CD4-positive, alpha-beta T cell treated with Interleukin-6 at 100 ng/mL for 8 hours (primary cell): ENCODE results near the gene ATP23.

Experiments used
- DNase-seq: peaks from one replicate; pipeline ENCODE4 v3.0.0-alpha.2; 2020; ENCODE audit warnings: mixed read lengths, low spot score

Gene ATP23

GRCh38 chr12:57908511-57908910, 32.9 kb upstream of the ATP23 start:
- DNase-seq, result no peak

DNA sequence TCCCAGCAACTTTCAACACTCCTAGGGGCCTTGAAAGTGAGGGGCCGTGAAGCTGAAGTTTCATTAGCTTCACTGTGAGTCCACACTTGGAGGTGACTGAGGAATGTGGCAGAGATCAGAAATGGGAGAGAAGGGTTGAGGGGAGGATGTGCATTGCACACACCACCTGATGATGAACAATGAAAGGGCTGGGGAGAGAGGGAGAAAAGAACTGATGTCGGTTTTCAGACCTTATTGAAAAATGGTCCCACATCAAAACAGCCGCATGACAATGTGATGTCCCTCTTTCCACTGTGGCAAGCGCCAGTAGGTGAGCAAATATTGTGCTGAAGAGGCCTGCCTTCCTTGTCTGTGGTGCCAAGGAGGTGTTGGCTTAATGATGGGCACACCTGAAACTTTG, 32.3 kb upstream of the ATP23 start:
- no peak for DNase-seq

DNA sequence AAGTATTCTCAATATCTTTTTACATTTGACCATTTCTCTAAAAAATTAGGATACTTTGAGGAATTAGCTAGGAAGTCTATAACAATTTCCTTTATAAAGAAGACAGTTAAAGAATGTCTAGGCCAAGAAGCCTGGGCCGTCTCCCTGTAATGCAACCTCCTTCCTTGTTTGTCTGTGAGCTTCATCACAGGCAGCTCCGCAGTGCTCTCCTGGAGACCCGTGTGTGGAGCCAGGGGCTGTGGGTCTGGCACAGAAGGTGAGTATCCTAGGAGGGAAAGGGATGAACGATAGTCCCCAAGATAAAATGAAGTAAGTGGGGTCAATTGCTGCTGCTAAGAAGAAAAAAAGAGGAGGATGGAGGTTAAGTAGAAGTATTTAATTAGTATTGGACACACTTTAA, 31.8 kb upstream of the ATP23 start:
- no peak for DNase-seq

GRCh38 chr12:57918147-57918546, 23.2 kb upstream of the ATP23 start:
- no peak for DNase-seq

DNA sequence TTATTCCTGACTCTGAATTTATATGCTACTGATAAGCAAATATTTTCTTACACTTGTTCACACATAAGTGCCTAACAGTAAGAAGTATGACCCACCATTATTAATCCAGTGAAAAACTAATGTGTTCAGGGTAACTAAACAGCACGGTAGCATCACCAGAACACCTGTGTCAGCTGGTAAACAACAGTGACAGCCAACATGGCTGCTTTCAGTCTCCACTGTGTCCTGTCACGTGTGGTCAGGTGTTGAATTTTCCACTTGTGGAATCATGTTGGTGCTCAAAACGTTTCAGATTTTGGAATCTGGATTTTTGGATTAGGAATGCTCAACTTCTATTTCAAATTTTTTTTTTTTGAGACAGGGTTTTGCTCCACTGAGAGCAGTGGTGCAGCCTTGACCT, 14.3 kb upstream of the ATP23 start:
- DNase-seq, result no peak

DNA sequence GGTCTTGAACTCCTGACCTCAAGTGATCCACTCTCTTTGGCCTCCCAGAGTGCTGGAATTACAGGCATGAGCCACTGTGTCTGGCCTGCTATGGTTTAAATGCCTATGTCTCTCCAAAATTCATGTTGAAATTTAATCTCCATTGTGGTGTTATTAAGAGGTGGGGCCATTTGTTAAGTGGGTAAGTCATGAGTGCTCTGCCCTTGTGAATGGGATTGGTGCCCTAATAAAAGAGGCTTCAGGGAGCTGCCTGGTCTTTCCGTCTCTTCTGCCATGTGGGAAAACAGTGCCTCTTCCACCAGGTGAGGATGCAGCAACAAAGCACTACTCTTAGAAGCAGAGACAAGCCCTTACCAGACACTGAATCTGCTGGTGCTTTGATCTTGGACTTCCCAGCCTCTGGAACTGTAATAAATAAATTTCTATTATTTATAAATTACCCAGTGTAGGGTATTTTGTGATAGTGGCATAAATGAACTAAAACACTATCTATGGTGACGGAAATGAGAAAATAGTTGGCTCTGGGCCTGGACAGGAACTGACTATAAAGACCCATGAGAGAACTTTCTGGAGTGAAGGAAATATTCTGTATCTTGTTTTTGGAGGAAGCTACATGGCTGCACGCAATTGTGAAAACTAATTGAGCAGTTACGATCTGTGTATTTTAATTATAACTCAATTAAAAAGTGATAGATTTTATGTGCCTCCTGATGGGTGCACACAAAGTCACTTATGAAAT, 12.1 kb upstream of the ATP23 start:
- no peak for DNase-seq

GRCh38 chr12:57934819-57935218, 6.5 kb upstream of the ATP23 start:
- no peak for DNase-seq

GRCh38 chr12:57935331-57935730, 6.0 kb upstream of the ATP23 start:
- no peak for DNase-seq

DNA sequence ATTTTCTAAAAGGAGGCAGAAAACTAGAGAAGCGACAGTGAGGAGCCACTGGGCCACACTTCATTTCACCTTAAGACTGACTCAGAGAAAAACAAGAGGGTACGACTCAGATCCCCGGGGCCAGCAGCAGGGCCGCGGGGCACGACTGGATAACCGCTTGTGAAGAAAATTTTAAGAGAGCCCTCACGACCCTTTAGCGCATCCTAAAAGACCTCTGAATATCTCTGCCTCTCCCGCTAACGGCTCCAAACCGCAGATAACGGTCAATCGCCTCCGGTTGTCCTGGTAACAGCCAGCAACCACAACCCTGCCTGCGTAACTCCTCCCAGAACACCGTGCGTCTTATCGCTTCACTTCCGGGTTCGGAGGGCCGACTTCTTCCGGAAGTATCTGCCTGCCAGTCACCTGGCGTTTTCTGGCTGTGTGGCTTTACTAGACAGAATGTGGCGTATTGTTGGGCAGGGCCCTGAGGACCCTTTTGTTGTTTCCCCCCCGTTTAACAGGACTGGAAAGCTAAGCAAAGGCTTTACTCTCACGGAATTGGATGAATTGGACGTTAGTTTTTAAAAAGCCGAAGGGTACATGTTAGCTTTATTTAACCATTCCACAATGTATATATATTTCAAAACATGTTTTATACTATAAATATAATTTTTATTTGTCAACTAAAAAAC, 5.4 kb upstream of the ATP23 start:
- peak; percentile 93 for DNase-seq

DNA sequence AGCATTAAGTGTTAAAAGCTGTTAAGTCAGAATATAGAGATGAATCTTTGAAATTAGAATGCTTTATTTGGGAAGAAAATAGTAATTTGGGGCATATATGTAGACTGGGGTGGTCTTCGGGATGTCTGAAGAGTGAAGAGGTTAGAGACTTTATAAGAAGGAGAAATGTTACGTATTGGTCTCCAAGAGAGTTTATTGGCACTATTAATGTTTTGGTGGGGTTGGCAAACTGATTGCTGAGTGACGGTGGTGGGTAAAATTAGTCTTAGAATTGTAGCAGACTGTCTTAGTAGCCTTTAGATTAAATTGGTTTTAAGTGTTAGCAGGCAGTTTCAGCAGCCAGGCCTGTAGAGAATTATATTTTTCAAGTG, 4.9 kb upstream of the ATP23 start:
- no peak for DNase-seq

DNA sequence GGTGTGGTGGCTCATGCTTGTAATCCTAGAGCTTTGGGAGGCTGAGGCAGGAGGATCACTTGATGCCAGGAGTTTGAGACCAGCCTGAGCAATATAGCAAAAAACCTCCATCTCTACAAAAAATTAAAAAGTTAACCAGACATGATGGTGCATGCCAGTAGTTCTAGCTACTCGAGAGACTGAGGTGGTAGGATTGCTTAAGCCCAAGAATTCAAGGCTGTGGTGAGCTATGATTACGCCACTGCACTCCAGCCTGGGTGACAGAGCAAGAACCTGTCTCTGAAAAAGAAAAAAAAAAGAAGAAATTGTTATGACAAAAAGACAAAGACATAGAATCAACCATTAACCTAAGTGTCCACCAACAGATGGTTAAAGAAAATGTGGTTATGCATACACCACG, 2.1 kb upstream of the ATP23 start:
- no peak for DNase-seq

- DNase-seq, result no peak
Measured at GRCh38 chr12:57940052-57940914, 1.1 kb upstream of the ATP23 start.

DNA sequence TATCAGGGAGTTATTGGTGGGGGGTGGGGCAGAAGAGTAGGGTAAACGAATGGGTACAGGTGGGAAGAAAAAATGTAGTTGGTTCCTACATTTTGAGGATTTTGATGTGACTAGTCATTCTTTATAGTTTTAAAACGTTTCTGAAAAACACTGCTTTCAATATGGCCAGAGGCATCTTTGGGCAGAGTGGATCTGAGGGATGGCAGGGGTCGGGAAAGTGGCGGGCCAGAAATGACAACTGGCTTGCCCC, 527 bp upstream of the ATP23 start:
- no peak for DNase-seq

DNA sequence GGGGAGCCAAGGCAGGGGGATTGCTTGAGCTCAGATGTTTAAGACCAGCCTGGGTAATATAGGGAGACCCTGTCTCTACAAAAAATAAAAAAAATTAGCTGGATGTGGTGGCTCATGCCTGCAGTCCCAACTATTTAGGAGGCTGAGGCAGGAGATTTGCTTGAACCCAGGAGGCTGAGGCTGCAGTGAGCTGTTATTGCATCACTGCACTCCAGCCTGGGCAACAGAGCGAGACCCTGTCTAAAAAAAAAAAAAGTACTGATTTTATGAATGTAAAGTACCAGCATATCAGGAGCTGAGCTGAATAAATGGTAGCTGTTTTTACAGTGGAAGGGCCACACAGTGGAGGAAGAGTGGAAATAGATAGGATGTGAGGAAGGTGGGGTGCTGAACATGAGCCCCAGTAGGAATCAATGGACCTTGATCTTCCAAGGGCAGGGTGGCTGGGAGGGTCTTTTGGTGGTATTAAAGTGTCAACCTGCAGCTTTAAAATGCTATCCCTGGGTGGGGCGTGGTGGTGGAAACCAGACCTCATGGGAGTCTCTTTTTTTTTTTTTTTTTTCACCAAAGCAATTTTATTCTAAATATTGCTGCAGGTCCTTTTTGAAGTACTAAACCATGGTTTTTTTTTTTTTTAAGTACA, 2.2 kb downstream of the ATP23 start:
- no peak for DNase-seq

DNA sequence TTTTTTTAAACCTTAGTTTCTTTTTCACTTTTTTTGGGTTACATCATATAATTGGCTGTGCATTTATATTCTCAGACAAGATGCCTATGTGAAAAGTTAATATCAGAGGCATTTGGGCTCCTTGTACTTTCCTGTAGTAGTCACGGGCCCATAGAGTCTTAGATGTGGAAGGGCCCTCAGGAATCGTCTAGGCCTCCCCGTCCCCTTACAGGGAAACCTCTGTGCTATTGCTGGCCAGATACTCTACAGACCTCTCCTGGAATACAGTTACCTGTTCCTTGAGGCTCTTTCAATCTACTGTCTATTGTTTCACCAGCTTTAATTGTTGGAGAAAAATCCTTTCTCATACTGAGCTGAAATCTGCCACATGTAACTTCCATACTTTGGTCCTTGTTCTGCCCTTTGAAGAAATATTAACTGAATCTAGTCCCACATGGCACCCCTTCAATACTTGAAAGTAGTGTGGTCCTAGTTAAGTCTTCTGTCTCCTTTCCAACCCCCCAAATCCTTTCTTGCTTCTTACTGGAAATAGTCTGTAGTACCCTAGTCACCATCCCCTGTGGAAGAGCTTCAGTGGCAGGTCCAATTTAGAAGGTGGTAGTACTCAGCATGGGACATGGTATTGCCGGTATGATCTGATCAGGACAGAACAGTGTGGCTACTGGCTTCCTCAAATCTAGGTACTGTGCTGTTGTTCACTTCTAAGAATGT, 3.1 kb downstream of the ATP23 start:
- DNase-seq, result no peak

DNA sequence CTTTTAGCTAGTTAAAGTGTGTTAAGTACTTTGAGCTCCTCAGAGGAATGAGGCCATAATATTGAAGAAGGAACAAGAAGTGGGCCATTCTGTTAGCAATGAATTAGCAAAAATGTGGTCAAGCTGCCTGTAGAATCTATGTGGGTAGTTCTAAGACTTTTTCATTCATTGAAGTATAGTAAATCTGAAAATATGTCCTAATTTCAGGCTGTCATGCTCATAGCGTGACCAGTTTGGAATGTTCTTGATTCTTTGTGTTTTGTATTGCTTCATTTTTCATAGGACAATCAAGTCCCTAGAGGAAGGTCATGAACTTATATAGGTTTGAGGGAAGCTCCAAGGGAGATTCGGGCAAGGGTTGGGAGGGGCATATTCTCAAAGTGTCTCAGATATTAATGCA, 11.4 kb downstream of the ATP23 start:
- no peak for DNase-seq

GRCh38 chr12:57954768-57955167, 13.4 kb downstream of the ATP23 start:
- DNase-seq, result no peak

- no peak for DNase-seq
Measured at GRCh38 chr12:57958061-57958657, 16.8 kb downstream of the ATP23 start.

GRCh38 chr12:57964421-57964820, 23.1 kb downstream of the ATP23 start:
- DNase-seq, result no peak

GRCh38 chr12:57965766-57966165, 24.4 kb downstream of the ATP23 start:
- no peak for DNase-seq

- no peak for DNase-seq
Measured at GRCh38 chr12:57966536-57966935, 25.2 kb downstream of the ATP23 start.
